Endothelial cell of umbilical vein (primary cell): ENCODE measurements around the gene LST1. TPM values are rescaled to one million over a fixed set of nuclear protein-coding genes. Genes with fewer than 3 reads are reported as not detected.

Experiments used
- BruUV-seq: library from RNA; stranded (reverse); fragments of 400-500 nt; replicated peaks from 2 replicates; lab custom pipeline; 2021; lab: Mats Ljungman, UMichigan
- CTCF ChIA-PET: fragments of 300-600, 350-600 bp; sonication (Branson Sonifier 250); formaldehyde crosslinking; loops from one replicate; lab custom pipeline; 2021; ENCODE audit warnings: antibody characterized with exemption, inconsistent platforms; lab: Charles Lee
- POLR2A ChIA-PET: fragments of 300-600, 350-600 bp; sonication (Branson Sonifier 250); formaldehyde crosslinking; loops from one replicate; lab custom pipeline; 2021; ENCODE audit warnings: antibody characterized with exemption, inconsistent platforms; lab: Charles Lee
- DNase-seq: peaks from one replicate; pipeline ENCODE4 v3.0.0-alpha.2; 2011; ENCODE audit warnings: low read depth, low spot score
- FAIRE-seq: peaks from 2 replicates; lab custom pipeline; 2011; peaks lifted over from hg19 to GRCh38; lab: Jason Lieb, UNC
- H2AFZ ChIP-seq: 2 replicates; pipeline ENCODE4 v1.6.0; 2012; ENCODE audit warnings: low read depth, low read length, control low read depth, inconsistent platforms
- H3K27ac ChIP-seq: 2 replicates; pipeline ENCODE4 v1.5.1; 2011; ENCODE audit warnings: low read depth, mild to moderate bottlenecking, control low read depth, low read length, moderate library complexity; ENCODE audit not compliant: insufficient read depth
- H3K27me3 ChIP-seq, 2 experiments: 2 replicates each; pipeline versions ENCODE4 v1.6.0 to v1.6.1; 2011; ENCODE audit warnings: low read length in 2 of 2, mixed read lengths in 1 of 2; ENCODE audit not compliant: control insufficient read depth in 2 of 2, insufficient read depth in 2 of 2
- H3K36me3 ChIP-seq, 2 experiments: 2 replicates in 1 of 2; 3 replicates in 1 of 2; pipeline ENCODE4 v1.5.1; 2011; ENCODE audit warnings: low read length in 2 of 2, mild to moderate bottlenecking in 1 of 2, moderate library complexity in 1 of 2; ENCODE audit not compliant: control insufficient read depth in 2 of 2, insufficient read depth in 2 of 2; ENCODE audit errors: extremely low read depth in 1 of 2
- H3K4me1 ChIP-seq: 3 replicates; pipeline ENCODE4 v1.5.1; 2011; ENCODE audit warnings: mild to moderate bottlenecking, low read length; ENCODE audit not compliant: control insufficient read depth, insufficient read depth; ENCODE audit errors: extremely low read depth
- H3K4me2 ChIP-seq: 2 replicates; pipeline ENCODE4 v1.6.1; 2011; ENCODE audit warnings: low read length, control low read depth, mixed read lengths; ENCODE audit not compliant: insufficient read depth
- H3K4me3 ChIP-seq, 3 experiments: fragments of 200-600 bp in 1 of 3; sonication (generic), shearing (Covaris generic) in 1 of 3; replicated peaks in 1 of 3; 2 replicates each; pipeline ENCODE4 v1.5.1; 2011 to 2016; ENCODE audit warnings: control low read depth in 3 of 3, low read length in 3 of 3, mild to moderate bottlenecking in 2 of 3, inconsistent platforms in 1 of 3, low read depth in 1 of 3, moderate library complexity in 1 of 3; ENCODE audit not compliant: insufficient read depth in 1 of 3
- H3K79me2 ChIP-seq: 2 replicates; pipeline ENCODE4 v1.6.0; 2012; ENCODE audit warnings: low read length, inconsistent platforms; ENCODE audit not compliant: control insufficient read depth, insufficient read depth
- H3K9ac ChIP-seq: replicated peaks from 2 replicates; pipeline ENCODE3; 2011; ENCODE audit warnings: low read length, control low read depth; ENCODE audit not compliant: insufficient read depth; ENCODE audit errors: extremely low read depth
- H3K9me1 ChIP-seq: replicated peaks from 3 replicates; pipeline ENCODE4 v1.6.0; 2011; ENCODE audit warnings: mild to moderate bottlenecking, low read length; ENCODE audit not compliant: control insufficient read depth, insufficient read depth; ENCODE audit errors: extremely low read depth
- H3K9me3 ChIP-seq: replicated peaks from 2 replicates; pipeline ENCODE4 v1.5.1; 2012; ENCODE audit warnings: low read length, inconsistent platforms; ENCODE audit not compliant: control insufficient read depth, insufficient read depth
- H4K20me1 ChIP-seq: replicated peaks from 2 replicates; pipeline ENCODE3; 2011; ENCODE audit warnings: mild to moderate bottlenecking, low read length; ENCODE audit not compliant: control insufficient read depth, insufficient read depth; ENCODE audit errors: extremely low read depth
- CTCF ChIP-seq, 2 donors: IDR thresholded peaks; 1 replicate in 1 of 2; 2 replicates in 1 of 2; pipeline ENCODE4 v1.5.1; 2011; ENCODE audit warnings: low read length in 2 of 2, mild to moderate bottlenecking in 2 of 2, moderate library complexity in 2 of 2, control low read depth in 1 of 2, inconsistent platforms in 1 of 2, low read depth in 1 of 2; ENCODE audit not compliant: insufficient read depth in 1 of 2; ENCODE audit errors: extremely low read depth in 1 of 2
- EZH2 ChIP-seq: IDR thresholded peaks from 2 replicates; pipeline ENCODE4 v1.6.1; 2012; ENCODE audit warnings: borderline replicate concordance, low read depth, mild to moderate bottlenecking, moderate library complexity, low read length, inconsistent platforms; ENCODE audit not compliant: severe bottlenecking
- FOS ChIP-seq: IDR thresholded peaks from 2 replicates; pipeline ENCODE4 v1.6.1; 2011; ENCODE audit warnings: mild to moderate bottlenecking, low read length, moderate library complexity, borderline replicate concordance; ENCODE audit not compliant: insufficient read depth
- GATA2 ChIP-seq: IDR thresholded peaks from 2 replicates; pipeline ENCODE4 v1.7.0; 2011; ENCODE audit warnings: low read depth, mild to moderate bottlenecking, moderate library complexity, mixed read lengths, low read length; ENCODE audit not compliant: insufficient read length, insufficient read depth
- JUN ChIP-seq: IDR thresholded peaks from 2 replicates; pipeline ENCODE4 v1.6.1; 2011; ENCODE audit warnings: borderline replicate concordance, low read depth; ENCODE audit not compliant: insufficient read length, insufficient read depth
- MAX ChIP-seq: IDR thresholded peaks from 2 replicates; pipeline ENCODE4 v1.6.1; 2011; ENCODE audit not compliant: insufficient read depth, insufficient read length
- MYC ChIP-seq: IDR thresholded peaks from one replicate; pipeline ENCODE4 v1.6.1; 2011; ENCODE audit warnings: mild to moderate bottlenecking, low read depth, low read length
- POLR2A ChIP-seq: IDR thresholded peaks from 2 replicates; pipeline ENCODE4 v1.6.1; 2012; ENCODE audit warnings: low read depth, mild to moderate bottlenecking, control low read depth, low read length
- POLR2AphosphoS5 ChIP-seq: IDR thresholded peaks from 2 replicates; pipeline ENCODE4 v1.6.1; 2012; ENCODE audit warnings: low read depth, mild to moderate bottlenecking, control low read depth, low read length, moderate library complexity; ENCODE audit not compliant: insufficient read depth
- dilution Hi-C: fragments of 300-500 bp; cut with MboI; formaldehyde crosslinking; loops from one replicate; pipeline ENCODE4 v1.15.0; 2019; ENCODE audit warnings: low sequenced_read_pairs; ENCODE audit not compliant: extremely low pct_ligation_motif_present
- intact Hi-C: fragments of 100-400 bp; cut with micrococcal nuclease; formaldehyde crosslinking; loops from one replicate; pipeline ENCODE4 v1.10.0; 2022
- polyA plus RNA-seq, 4 experiments: library from polyadenylated mRNA; depleted of rRNA in 3 of 4; stranded (reverse) in 3 of 4; unstranded in 1 of 4; fragments of >200 nt; gene quantifications; 2 replicates each; pipeline versions ENCODE4 v1.2.1 to v1.2.3, GENCODE V29; 2011 to 2012; ENCODE audit warnings: missing spikeins in 1 of 4
- total RNA-seq: library from RNA; stranded (reverse); gene quantifications from 2 replicates; pipeline ENCODE4 v1.2.3, GENCODE V29; 2021

Gene LST1
- total and polyA plus RNA-seq, 2 donors (not counting 3 experiments of a cell fraction or from before 2014, with no cell fraction given), result 1.00 to 1.8 TPM

GRCh38 chr6:31545291-31545690 is 40.8 kb upstream of the LST1 start:
- CTCF ChIA-PET, result interaction anchor here (1.3 to 31.0 kb wide), 3 partner anchors 43 to 251 kb away, joined by 4 to 1517 read pairs (median 6); partner anchors contain the start of genes LST1, LTB, NCR3 and TNF
- FAIRE-seq (no peak), DNase-seq (no peak)
- dilution Hi-C loops, result no loop called here
- Histone ChIP-seq H3K36me3 (peaks cover 0 to under 1% of the 10 kb centered on the region in 2 experiments), H3K9ac (no peak overlapping the region), H3K79me2 (peaks cover 23% of the 10 kb centered on the region), H3K27ac (no peak overlapping the region), H4K20me1 (no peaks in the 10 kb centered on the region), H3K9me3 (no peaks in the 10 kb centered on the region), H2AFZ (no peak overlapping the region), H3K9me1 (no peaks in the 10 kb centered on the region), H3K27me3 (no peaks in the 10 kb centered on the region), H3K4me3 (no peak overlapping the region), H3K4me2 (no peak overlapping the region), H3K4me1 (peaks cover 22% of the 10 kb centered on the region)
- intact Hi-C loops, result loop anchor here (5.0 to 10.0 kb wide), 3 partner anchors 143 to 227 kb away; partner anchors contain the start of genes CLIC1 and MICA
- BruUV-seq, result no TSS peak
- POLR2A ChIA-PET, result no interaction called here
- TF ChIP-seq POLR2AphosphoS5 (no peak), POLR2A (no peak), GATA2 (no peak), JUN (no peak), EZH2 (no peak), MYC (no peak), CTCF (IDR thresholded peaks at IDR 0.05; ENCODE audit: extremely low read depth in 1 of 2, insufficient read depth in 1 of 2, low read depth in 1 of 2, low read length in 2 of 2) (no peak), MAX (no peak), FOS (no peak)
